Neural cell (in vitro differentiated cells): ENCODE results near the gene TIE1. TPM values are rescaled to one million over a fixed set of nuclear protein-coding genes. Genes with fewer than 3 reads are reported as not detected.

Experiments used
- H2AFZ ChIP-seq: fragments of 200-600, 300-800 bp; sonication (generic), shearing (Covaris generic); 2 replicates; pipeline ENCODE4 v1.6.0; 2014; ENCODE audit warnings: low read depth, mild to moderate bottlenecking, antibody characterized with exemption, low read length, moderate library complexity
- H3F3A ChIP-seq: fragments of 200-600 bp; shearing (Covaris generic); 2 replicates; pipeline ENCODE4 v1.6.1; 2016; ENCODE audit warnings: mild to moderate bottlenecking, moderate library complexity, mixed read lengths, antibody characterized with exemption, low read length; ENCODE audit not compliant: insufficient read depth, poor library complexity, severe bottlenecking
- H3K27ac ChIP-seq: fragments of 200-600, 300-800 bp; sonication (generic), shearing (Covaris generic); 2 replicates; pipeline ENCODE4 v1.5.1; 2014; ENCODE audit warnings: mild to moderate bottlenecking, low read length, moderate library complexity
- H3K27me3 ChIP-seq: fragments of 300-800, 200-600 bp; sonication (generic), shearing (Covaris generic); 2 replicates; pipeline ENCODE4 v1.6.0; 2014; ENCODE audit warnings: mild to moderate bottlenecking, low read depth, low read length, moderate library complexity; ENCODE audit not compliant: insufficient read depth
- H3K36me3 ChIP-seq: fragments of 300-800, 200-600 bp; sonication (generic), shearing (Covaris generic); 2 replicates; pipeline ENCODE4 v1.5.1; 2014; ENCODE audit warnings: mild to moderate bottlenecking, antibody characterized with exemption, low read length, moderate library complexity; ENCODE audit not compliant: insufficient read depth
- H3K4me2 ChIP-seq: fragments of 300-800, 200-600 bp; sonication (generic), shearing (Covaris generic); 2 replicates; pipeline ENCODE4 v1.6.0; 2014; ENCODE audit warnings: mild to moderate bottlenecking, low read length
- H3K4me3 ChIP-seq: fragments of 300-800, 200-600 bp; sonication (generic), shearing (Covaris generic); 2 replicates; pipeline ENCODE4 v1.5.1; 2014; ENCODE audit warnings: mild to moderate bottlenecking, low read length, moderate library complexity
- H3K79me2 ChIP-seq: fragments of 200-600 bp; shearing (Covaris generic); replicated peaks from 2 replicates; pipeline ENCODE4 v1.6.0; 2014; ENCODE audit warnings: mild to moderate bottlenecking, low read length, moderate library complexity; ENCODE audit not compliant: insufficient read depth
- H3K9ac ChIP-seq: fragments of 300-800, 200-600 bp; sonication (generic), shearing (Covaris generic); 2 replicates; pipeline ENCODE4 v1.6.1; 2016; ENCODE audit warnings: mild to moderate bottlenecking, low read length, mixed read lengths
- H3K9me2 ChIP-seq: fragments of 200-600 bp; shearing (Covaris generic); 2 replicates; pipeline ENCODE4 v1.6.1; 2016; ENCODE audit warnings: mild to moderate bottlenecking, low read length, mixed read lengths; ENCODE audit not compliant: insufficient read depth
- H3K9me3 ChIP-seq: fragments of 200-600, 300-800 bp; sonication (generic), shearing (Covaris generic); 2 replicates; pipeline ENCODE4 v1.6.1; 2016; ENCODE audit warnings: mild to moderate bottlenecking, mixed run types, low read length, moderate library complexity, mixed read lengths
- H4K20me1 ChIP-seq: fragments of 200-600 bp; shearing (Covaris generic); 2 replicates; pipeline ENCODE4 v1.6.1; 2016; ENCODE audit warnings: mild to moderate bottlenecking, mixed run types; ENCODE audit not compliant: insufficient read depth
- EP300 ChIP-seq: fragments of 450-650 bp; conservative IDR thresholded peaks from 2 replicates; pipeline ENCODE4 v1.6.1; 2014; ENCODE audit warnings: antibody characterized with exemption, mild to moderate bottlenecking, moderate library complexity; ENCODE audit not compliant: poor library complexity, severe bottlenecking
- EZH2 ChIP-seq: fragments of 200-600, 300-800 bp; shearing (Covaris generic), sonication (generic); IDR thresholded peaks from 2 replicates; pipeline ENCODE4 v1.6.1; 2014; ENCODE audit warnings: antibody characterized with exemption, low read length, borderline replicate concordance, mild to moderate bottlenecking; ENCODE audit not compliant: insufficient read depth, poor library complexity, severe bottlenecking
- MXI1 ChIP-seq: fragments of 450-650 bp; conservative IDR thresholded peaks from 2 replicates; pipeline ENCODE4 v1.6.1; 2014; ENCODE audit warnings: antibody characterized with exemption, mild to moderate bottlenecking; ENCODE audit not compliant: poor library complexity, severe bottlenecking
- POLR2AphosphoS5 ChIP-seq: IDR thresholded peaks from 2 replicates; pipeline ENCODE4 v1.6.1; 2012
- RAD21 ChIP-seq: fragments of 450-650 bp; conservative IDR thresholded peaks from 2 replicates; pipeline ENCODE4 v1.6.1; 2014; ENCODE audit warnings: antibody characterized with exemption, mild to moderate bottlenecking, moderate library complexity
- SMC3 ChIP-seq: fragments of 450-650 bp; conservative IDR thresholded peaks from 2 replicates; pipeline ENCODE4 v1.6.1; 2014; ENCODE audit warnings: antibody characterized with exemption, mild to moderate bottlenecking, moderate library complexity; ENCODE audit not compliant: poor library complexity
- TAF1 ChIP-seq: IDR thresholded peaks from 2 replicates; pipeline ENCODE4 v1.6.1; 2012; ENCODE audit warnings: low read depth
- polyA plus RNA-seq: library from polyadenylated mRNA; depleted of rRNA; stranded (reverse); fragments of >200 nt; gene quantifications from 2 replicates; pipeline ENCODE4 v1.2.3, GENCODE V29; 2014
- TF ChIP-seq, protein P1 (sequence below): IDR thresholded peaks from 2 replicates; pipeline ENCODE4 v1.6.1; 2012; ENCODE audit warnings: borderline replicate concordance
- TF ChIP-seq, protein P2 (sequence below): fragments of 450-650 bp; IDR thresholded peaks from 2 replicates; pipeline ENCODE4 v1.5.1; 2014; ENCODE audit warnings: antibody characterized with exemption, mild to moderate bottlenecking, moderate library complexity; ENCODE audit not compliant: poor library complexity, severe bottlenecking

The TIE1 gene
- polyA plus RNA-seq, 1 donor from 2014 or later: not detected

DNA sequence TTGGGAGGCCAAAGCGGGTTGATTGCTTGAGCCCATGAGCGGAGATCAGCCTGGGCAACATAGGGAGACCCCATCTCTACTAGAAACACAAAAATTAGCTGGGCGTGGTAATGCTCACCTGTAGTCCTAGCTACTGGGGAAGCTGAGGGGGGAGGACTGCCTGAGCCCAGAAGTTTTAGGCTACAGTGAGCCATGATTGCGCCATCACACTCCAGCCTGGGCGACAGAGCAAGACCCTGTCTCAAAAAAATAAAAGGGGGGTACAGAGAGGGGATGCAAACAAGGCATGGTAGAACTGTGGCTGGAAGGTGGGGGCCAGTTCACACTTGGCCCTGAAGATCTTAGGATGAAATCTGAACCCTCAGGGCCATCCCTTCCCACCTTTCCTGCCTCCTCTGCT lies 14.2 kb upstream of the TIE1 start:
- Histone ChIP-seq H2AFZ (no peak overlapping the region), H4K20me1 (no peaks in the 10 kb centered on the region), H3K9me2 (no peaks in the 10 kb centered on the region), H3K27me3 (no peaks in the 10 kb centered on the region), H3K9me3 (no peaks in the 10 kb centered on the region), H3K27ac (no peak overlapping the region), H3K9ac (no peak overlapping the region), H3K4me3 (no peak overlapping the region), H3K4me2 (no peak overlapping the region), H3K79me2 (no peaks in the 10 kb centered on the region), H3K36me3 (no peaks in the 10 kb centered on the region), H3F3A (no peaks in the 10 kb centered on the region)
- TF ChIP-seq EZH2 (no peak), MXI1 (no peak), SMC3 (no peak), TAF1 (no peak), EP300 (no peak), RAD21 (no peak), POLR2AphosphoS5 (no peak)
- TF ChIP-seq, protein P1, sequence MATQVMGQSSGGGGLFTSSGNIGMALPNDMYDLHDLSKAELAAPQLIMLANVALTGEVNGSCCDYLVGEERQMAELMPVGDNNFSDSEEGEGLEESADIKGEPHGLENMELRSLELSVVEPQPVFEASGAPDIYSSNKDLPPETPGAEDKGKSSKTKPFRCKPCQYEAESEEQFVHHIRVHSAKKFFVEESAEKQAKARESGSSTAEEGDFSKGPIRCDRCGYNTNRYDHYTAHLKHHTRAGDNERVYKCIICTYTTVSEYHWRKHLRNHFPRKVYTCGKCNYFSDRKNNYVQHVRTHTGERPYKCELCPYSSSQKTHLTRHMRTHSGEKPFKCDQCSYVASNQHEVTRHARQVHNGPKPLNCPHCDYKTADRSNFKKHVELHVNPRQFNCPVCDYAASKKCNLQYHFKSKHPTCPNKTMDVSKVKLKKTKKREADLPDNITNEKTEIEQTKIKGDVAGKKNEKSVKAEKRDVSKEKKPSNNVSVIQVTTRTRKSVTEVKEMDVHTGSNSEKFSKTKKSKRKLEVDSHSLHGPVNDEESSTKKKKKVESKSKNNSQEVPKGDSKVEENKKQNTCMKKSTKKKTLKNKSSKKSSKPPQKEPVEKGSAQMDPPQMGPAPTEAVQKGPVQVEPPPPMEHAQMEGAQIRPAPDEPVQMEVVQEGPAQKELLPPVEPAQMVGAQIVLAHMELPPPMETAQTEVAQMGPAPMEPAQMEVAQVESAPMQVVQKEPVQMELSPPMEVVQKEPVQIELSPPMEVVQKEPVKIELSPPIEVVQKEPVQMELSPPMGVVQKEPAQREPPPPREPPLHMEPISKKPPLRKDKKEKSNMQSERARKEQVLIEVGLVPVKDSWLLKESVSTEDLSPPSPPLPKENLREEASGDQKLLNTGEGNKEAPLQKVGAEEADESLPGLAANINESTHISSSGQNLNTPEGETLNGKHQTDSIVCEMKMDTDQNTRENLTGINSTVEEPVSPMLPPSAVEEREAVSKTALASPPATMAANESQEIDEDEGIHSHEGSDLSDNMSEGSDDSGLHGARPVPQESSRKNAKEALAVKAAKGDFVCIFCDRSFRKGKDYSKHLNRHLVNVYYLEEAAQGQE: no peak
- TF ChIP-seq, protein P2, sequence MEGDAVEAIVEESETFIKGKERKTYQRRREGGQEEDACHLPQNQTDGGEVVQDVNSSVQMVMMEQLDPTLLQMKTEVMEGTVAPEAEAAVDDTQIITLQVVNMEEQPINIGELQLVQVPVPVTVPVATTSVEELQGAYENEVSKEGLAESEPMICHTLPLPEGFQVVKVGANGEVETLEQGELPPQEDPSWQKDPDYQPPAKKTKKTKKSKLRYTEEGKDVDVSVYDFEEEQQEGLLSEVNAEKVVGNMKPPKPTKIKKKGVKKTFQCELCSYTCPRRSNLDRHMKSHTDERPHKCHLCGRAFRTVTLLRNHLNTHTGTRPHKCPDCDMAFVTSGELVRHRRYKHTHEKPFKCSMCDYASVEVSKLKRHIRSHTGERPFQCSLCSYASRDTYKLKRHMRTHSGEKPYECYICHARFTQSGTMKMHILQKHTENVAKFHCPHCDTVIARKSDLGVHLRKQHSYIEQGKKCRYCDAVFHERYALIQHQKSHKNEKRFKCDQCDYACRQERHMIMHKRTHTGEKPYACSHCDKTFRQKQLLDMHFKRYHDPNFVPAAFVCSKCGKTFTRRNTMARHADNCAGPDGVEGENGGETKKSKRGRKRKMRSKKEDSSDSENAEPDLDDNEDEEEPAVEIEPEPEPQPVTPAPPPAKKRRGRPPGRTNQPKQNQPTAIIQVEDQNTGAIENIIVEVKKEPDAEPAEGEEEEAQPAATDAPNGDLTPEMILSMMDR: no peak

DNA sequence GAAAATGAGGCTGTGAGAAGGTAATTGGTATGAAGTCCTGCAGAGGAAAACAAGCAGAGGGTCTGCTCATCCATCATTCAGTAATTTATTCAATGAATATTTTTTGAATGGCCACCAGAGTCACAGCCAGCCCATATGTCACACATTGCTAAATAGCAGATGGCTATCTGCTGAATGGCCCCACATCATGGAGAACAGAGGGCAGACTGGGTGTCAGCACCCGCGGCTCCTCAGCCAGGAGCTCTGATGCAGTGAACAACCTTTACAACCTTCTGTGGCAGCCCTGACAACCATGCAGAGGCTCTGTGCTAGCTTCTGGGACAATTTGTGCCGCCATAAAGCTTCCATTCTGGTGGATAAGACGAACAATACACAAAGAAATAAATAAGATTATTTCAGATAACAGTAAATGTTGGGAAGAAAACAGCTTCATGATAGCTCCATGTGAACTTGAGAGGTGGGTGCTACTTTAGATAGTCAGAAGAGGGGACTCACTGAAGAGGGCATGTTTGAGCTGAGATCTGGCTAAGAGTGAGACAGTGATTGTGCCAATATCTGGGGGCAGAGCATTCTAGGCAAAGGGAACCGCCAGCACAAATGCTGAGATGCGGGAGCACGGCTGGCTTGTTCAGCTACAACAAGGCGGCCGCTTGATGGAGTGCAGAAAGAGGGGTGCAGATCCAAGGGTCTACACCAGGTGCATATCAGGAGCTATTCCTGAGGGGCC lies 12.6 kb upstream of the TIE1 start:
- Histone ChIP-seq H3K4me2 (no peak overlapping the region), H4K20me1 (no peaks in the 10 kb centered on the region), H3F3A (no peaks in the 10 kb centered on the region), H3K9me2 (no peaks in the 10 kb centered on the region), H3K9ac (no peak overlapping the region), H2AFZ (no peak overlapping the region), H3K27ac (no peak overlapping the region), H3K4me3 (no peak overlapping the region), H3K27me3 (no peaks in the 10 kb centered on the region), H3K9me3 (no peaks in the 10 kb centered on the region), H3K36me3 (no peaks in the 10 kb centered on the region), H3K79me2 (no peaks in the 10 kb centered on the region)
- TF ChIP-seq TAF1: no peak
- TF ChIP-seq EZH2: no peak
- TF ChIP-seq POLR2AphosphoS5: no peak
- TF ChIP-seq, protein P1: no peak
- no peak for TF ChIP-seq EP300
- no peak for TF ChIP-seq SMC3
- TF ChIP-seq RAD21: no peak
- no peak for TF ChIP-seq MXI1
- TF ChIP-seq, protein P2: no peak
